Effector memory CD4-positive, alpha-beta T cell (primary cell): ENCODE results near the gene SCN1A.

Source experiments
- DNase-seq, 3 donors: peaks; one replicate each; pipeline ENCODE4 v3.0.0-alpha.2; 2020
- H3K27ac ChIP-seq: 2 replicates; pipeline ENCODE4 v1.7.0; 2013; ENCODE audit warnings: mild to moderate bottlenecking, low read length, moderate library complexity; ENCODE audit not compliant: insufficient read depth, poor library complexity, severe bottlenecking
- H3K27me3 ChIP-seq: replicated peaks from 2 replicates; pipeline ENCODE4 v1.7.0; 2013; ENCODE audit warnings: mild to moderate bottlenecking, low read length; ENCODE audit not compliant: insufficient read depth, control insufficient read depth, poor library complexity, severe bottlenecking
- H3K36me3 ChIP-seq: 2 replicates; pipeline ENCODE4 v1.7.0; 2013; ENCODE audit warnings: mild to moderate bottlenecking, low read length, moderate library complexity; ENCODE audit not compliant: control insufficient read depth, insufficient read depth
- H3K4me1 ChIP-seq: 2 replicates; pipeline ENCODE4 v1.7.0; 2013; ENCODE audit warnings: low read length, mild to moderate bottlenecking; ENCODE audit not compliant: control insufficient read depth, insufficient read depth, poor library complexity, severe bottlenecking
- H3K4me3 ChIP-seq: 2 replicates; pipeline ENCODE4 v1.7.0; 2013; ENCODE audit warnings: low read length, low read depth, mild to moderate bottlenecking; ENCODE audit not compliant: insufficient read depth, poor library complexity, severe bottlenecking
- H3K9me3 ChIP-seq: 2 replicates; pipeline ENCODE4 v1.7.0; 2013; ENCODE audit warnings: mild to moderate bottlenecking, low read length, moderate library complexity; ENCODE audit not compliant: control insufficient read depth

The SCN1A gene

GRCh38 chr2:166088634-166089033 is 39.2 kb downstream of the SCN1A start:
- Histone ChIP-seq H3K27me3 (no peaks in the 10 kb centered on the region), H3K36me3 (no peaks in the 10 kb centered on the region), H3K4me3 (no peak overlapping the region), H3K9me3 (no peaks in the 10 kb centered on the region), H3K4me1 (no peaks in the 10 kb centered on the region), H3K27ac (no peak overlapping the region)
- no peak for DNase-seq

- Histone ChIP-seq H3K4me1 (no peaks in the 10 kb centered on the region), H3K27me3 (no peaks in the 10 kb centered on the region), H3K9me3 (no peaks in the 10 kb centered on the region), H3K4me3 (no peak overlapping the region), H3K27ac (no peak overlapping the region), H3K36me3 (no peaks in the 10 kb centered on the region)
- no peak for DNase-seq
These were observed 43.5 kb downstream of the SCN1A start for GRCh38 chr2:166084301-166084700.

- Histone ChIP-seq H3K9me3 (no peaks in the 10 kb centered on the region), H3K27ac (no peak overlapping the region), H3K36me3 (no peaks in the 10 kb centered on the region), H3K27me3 (no peaks in the 10 kb centered on the region), H3K4me1 (no peaks in the 10 kb centered on the region), H3K4me3 (no peak overlapping the region)
- DNase-seq = no peak
These were observed 45.1 kb downstream of the SCN1A start for GRCh38 chr2:166082736-166083135.

GRCh38 chr2:166081852-166082251 is 46.0 kb downstream of the SCN1A start:
- Histone ChIP-seq H3K4me1 (no peaks in the 10 kb centered on the region), H3K36me3 (no peaks in the 10 kb centered on the region), H3K4me3 (no peak overlapping the region), H3K9me3 (no peaks in the 10 kb centered on the region), H3K27me3 (no peaks in the 10 kb centered on the region), H3K27ac (no peak overlapping the region)
- no peak for DNase-seq

- Histone ChIP-seq H3K27ac (no peak overlapping the region), H3K4me3 (no peak overlapping the region), H3K4me1 (no peaks in the 10 kb centered on the region), H3K27me3 (no peaks in the 10 kb centered on the region), H3K36me3 (no peaks in the 10 kb centered on the region), H3K9me3 (no peaks in the 10 kb centered on the region)
- no peak for DNase-seq
These were observed 46.6 kb downstream of the SCN1A start for GRCh38 chr2:166081131-166081632.

- Histone ChIP-seq H3K4me1 (no peaks in the 10 kb centered on the region), H3K36me3 (no peaks in the 10 kb centered on the region), H3K27ac (no peak overlapping the region), H3K9me3 (no peaks in the 10 kb centered on the region), H3K4me3 (no peak overlapping the region), H3K27me3 (no peaks in the 10 kb centered on the region)
- no peak for DNase-seq
These were observed 53.4 kb downstream of the SCN1A start for GRCh38 chr2:166074430-166074829.

GRCh38 chr2:166074011-166074410 is 53.8 kb downstream of the SCN1A start:
- Histone ChIP-seq H3K4me3 (no peak overlapping the region), H3K4me1 (no peaks in the 10 kb centered on the region), H3K27me3 (no peaks in the 10 kb centered on the region), H3K9me3 (no peaks in the 10 kb centered on the region), H3K27ac (no peak overlapping the region), H3K36me3 (no peaks in the 10 kb centered on the region)
- no peak for DNase-seq

- Histone ChIP-seq H3K27ac (no peak overlapping the region), H3K27me3 (no peaks in the 10 kb centered on the region), H3K4me1 (no peaks in the 10 kb centered on the region), H3K36me3 (no peaks in the 10 kb centered on the region), H3K4me3 (no peak overlapping the region), H3K9me3 (no peaks in the 10 kb centered on the region)
- DNase-seq = no peak
These were observed 57.6 kb downstream of the SCN1A start for GRCh38 chr2:166070231-166070630.

GRCh38 chr2:166068981-166069380 is 58.8 kb downstream of the SCN1A start:
- Histone ChIP-seq H3K27ac (no peak overlapping the region), H3K9me3 (no peaks in the 10 kb centered on the region), H3K36me3 (no peaks in the 10 kb centered on the region), H3K4me1 (no peaks in the 10 kb centered on the region), H3K4me3 (no peak overlapping the region), H3K27me3 (no peaks in the 10 kb centered on the region)
- no peak for DNase-seq

GRCh38 chr2:166067229-166067628 is 60.6 kb downstream of the SCN1A start:
- no peak for DNase-seq
- Histone ChIP-seq H3K4me3 (no peak overlapping the region), H3K36me3 (no peaks in the 10 kb centered on the region), H3K4me1 (no peaks in the 10 kb centered on the region), H3K9me3 (no peaks in the 10 kb centered on the region), H3K27me3 (no peaks in the 10 kb centered on the region), H3K27ac (no peak overlapping the region)

GRCh38 chr2:166060191-166060590 is 67.6 kb downstream of the SCN1A start:
- H3K9me3 ChIP-seq = no peaks in the 10 kb centered on the region
- H3K36me3 ChIP-seq = no peaks in the 10 kb centered on the region
- no peak overlapping the region for H3K4me3 ChIP-seq
- no peaks in the 10 kb centered on the region for H3K4me1 ChIP-seq
- no peak overlapping the region for H3K27ac ChIP-seq
- DNase-seq = no peak
- H3K27me3 ChIP-seq = no peaks in the 10 kb centered on the region
